Measurements from ENCODE around the gene JAM3.

DNA sequence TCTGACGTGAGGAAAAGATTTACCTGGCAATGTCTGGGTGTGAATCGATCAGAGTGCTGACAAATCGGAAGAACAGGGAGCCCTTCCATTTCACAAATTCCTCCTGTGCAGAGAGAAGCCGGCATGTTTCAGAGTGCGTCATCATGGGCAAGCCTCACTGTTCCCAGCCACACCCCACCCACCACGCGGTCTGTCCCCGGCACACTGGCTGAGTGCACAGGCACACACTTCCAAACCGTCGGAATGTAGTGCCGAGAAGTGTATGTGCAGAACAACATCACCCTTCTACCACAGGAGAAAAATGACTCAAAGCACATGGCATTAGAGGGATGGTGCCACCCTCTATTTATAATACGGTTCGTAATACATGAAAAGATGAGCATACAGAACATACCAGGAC, 107.4 kb downstream of the JAM3 start:
- TF ChIP-seq, protein P1, sequence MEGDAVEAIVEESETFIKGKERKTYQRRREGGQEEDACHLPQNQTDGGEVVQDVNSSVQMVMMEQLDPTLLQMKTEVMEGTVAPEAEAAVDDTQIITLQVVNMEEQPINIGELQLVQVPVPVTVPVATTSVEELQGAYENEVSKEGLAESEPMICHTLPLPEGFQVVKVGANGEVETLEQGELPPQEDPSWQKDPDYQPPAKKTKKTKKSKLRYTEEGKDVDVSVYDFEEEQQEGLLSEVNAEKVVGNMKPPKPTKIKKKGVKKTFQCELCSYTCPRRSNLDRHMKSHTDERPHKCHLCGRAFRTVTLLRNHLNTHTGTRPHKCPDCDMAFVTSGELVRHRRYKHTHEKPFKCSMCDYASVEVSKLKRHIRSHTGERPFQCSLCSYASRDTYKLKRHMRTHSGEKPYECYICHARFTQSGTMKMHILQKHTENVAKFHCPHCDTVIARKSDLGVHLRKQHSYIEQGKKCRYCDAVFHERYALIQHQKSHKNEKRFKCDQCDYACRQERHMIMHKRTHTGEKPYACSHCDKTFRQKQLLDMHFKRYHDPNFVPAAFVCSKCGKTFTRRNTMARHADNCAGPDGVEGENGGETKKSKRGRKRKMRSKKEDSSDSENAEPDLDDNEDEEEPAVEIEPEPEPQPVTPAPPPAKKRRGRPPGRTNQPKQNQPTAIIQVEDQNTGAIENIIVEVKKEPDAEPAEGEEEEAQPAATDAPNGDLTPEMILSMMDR (conservative IDR thresholded peaks at IDR 0.05; ENCODE audit: low read depth, low read length) = no peak
- TF ChIP-seq EZH2phosphoT487 (IDR thresholded peaks at IDR 0.05; ENCODE audit: borderline replicate concordance, low read length) = no peak
